ENCODE measurements around the gene NNMT.

NNMT gene

GRCh38 chr11:114263513-114264170, 32.6 kb upstream of the NNMT start:
- DNase-seq (ENCODE audit: low read depth, low spot score): peak; percentile 31

- no peak for DNase-seq (ENCODE audit: low read depth, low spot score)
These were observed 31.8 kb upstream of the NNMT start for GRCh38 chr11:114264381-114264780.

- DNase-seq (ENCODE audit: low read depth, low spot score): no peak
These were observed 30.9 kb upstream of the NNMT start for GRCh38 chr11:114265122-114265878.

GRCh38 chr11:114269498-114269897, 26.7 kb upstream of the NNMT start:
- DNase-seq (ENCODE audit: low read depth, low spot score): no peak

GRCh38 chr11:114270531-114271270, 25.5 kb upstream of the NNMT start:
- DNase-seq (ENCODE audit: low read depth, low spot score): no peak

GRCh38 chr11:114271316-114271715, 24.9 kb upstream of the NNMT start:
- no peak for DNase-seq (ENCODE audit: low read depth, low spot score)

- no peak for DNase-seq (ENCODE audit: low read depth, low spot score)
These were observed 23.9 kb upstream of the NNMT start for GRCh38 chr11:114272311-114272710.

- DNase-seq (ENCODE audit: low read depth, low spot score): no peak
These were observed 23.1 kb upstream of the NNMT start for GRCh38 chr11:114273071-114273470.

- no peak for DNase-seq (ENCODE audit: low read depth, low spot score)
These were observed 22.1 kb upstream of the NNMT start for GRCh38 chr11:114273890-114274635.

- no peak for DNase-seq (ENCODE audit: low read depth, low spot score)
These were observed 21.6 kb upstream of the NNMT start for GRCh38 chr11:114274637-114275036.

- DNase-seq (ENCODE audit: low read depth, low spot score): no peak
These were observed 20.9 kb upstream of the NNMT start for GRCh38 chr11:114275280-114275679.

- no peak for DNase-seq (ENCODE audit: low read depth, low spot score)
These were observed 20.1 kb upstream of the NNMT start for GRCh38 chr11:114276077-114276476.

GRCh38 chr11:114277637-114278341, 18.4 kb upstream of the NNMT start:
- DNase-seq (ENCODE audit: low read depth, low spot score): no peak

- no peak for DNase-seq (ENCODE audit: low read depth, low spot score)
These were observed 17.7 kb upstream of the NNMT start for GRCh38 chr11:114278342-114279065.

GRCh38 chr11:114279792-114280546, 16.2 kb upstream of the NNMT start:
- DNase-seq (ENCODE audit: low read depth, low spot score): no peak

- peak; percentile 95 for DNase-seq (ENCODE audit: low read depth, low spot score)
These were observed 15.5 kb upstream of the NNMT start for GRCh38 chr11:114280696-114281095.

- DNase-seq (ENCODE audit: low read depth, low spot score): no peak
These were observed 14.7 kb upstream of the NNMT start for GRCh38 chr11:114281388-114281956.

- DNase-seq (ENCODE audit: low read depth, low spot score): no peak
These were observed 13.7 kb upstream of the NNMT start for GRCh38 chr11:114282488-114282887.

GRCh38 chr11:114283422-114283821, 12.8 kb upstream of the NNMT start:
- no peak for DNase-seq (ENCODE audit: low read depth, low spot score)
